SK-MEL-5 (cell line): Measurements from ENCODE around the gene RAP2B. TPM values are rescaled to one million over a fixed set of nuclear protein-coding genes. Genes with fewer than 3 reads are reported as not detected.
"Not testable (repeated sequence)": the region's sequence is repeated elsewhere in the genome, so short reads cannot be mapped to it uniquely, and the experiment has no call there.

ENCODE experiments used
- DNase-seq: peaks from one replicate; pipeline ENCODE4 v3.0.0-alpha.2; 2016; ENCODE audit warnings: low read depth, low spot score
- in situ Hi-C: cut with HindIII; loops from 2 replicates; pipeline ENCODE4 v1.10.0; 2016; ENCODE audit warnings: low sequenced_read_pairs, high pct_unique_total_duplicates, low pct_unique_long_range_greater_than_20kb
- polyA plus RNA-seq, 2 experiments: library from polyadenylated mRNA; depleted of rRNA; stranded (reverse); fragments of >200 nt; gene quantifications; 2 replicates each; pipeline ENCODE4 v1.2.3, GENCODE V29; 2015
- total RNA-seq: library from RNA; depleted of rRNA; stranded (reverse); fragments of >200 nt; shearing (Covaris generic); gene quantifications from 2 replicates; pipeline ENCODE4 v1.2.3, GENCODE V29; 2014; rRNA removed

The RAP2B gene
- 87.9 and 95.8 TPM in 2 replicates for total RNA-seq
- 49.8 and 50.9 TPM in 2 replicates for polyA plus RNA-seq (2015; cell fraction: cytosol; rRNA removed)
- 37.9 and 44.5 TPM in 2 replicates for polyA plus RNA-seq (2015; cell fraction: nucleus; rRNA removed)

DNA sequence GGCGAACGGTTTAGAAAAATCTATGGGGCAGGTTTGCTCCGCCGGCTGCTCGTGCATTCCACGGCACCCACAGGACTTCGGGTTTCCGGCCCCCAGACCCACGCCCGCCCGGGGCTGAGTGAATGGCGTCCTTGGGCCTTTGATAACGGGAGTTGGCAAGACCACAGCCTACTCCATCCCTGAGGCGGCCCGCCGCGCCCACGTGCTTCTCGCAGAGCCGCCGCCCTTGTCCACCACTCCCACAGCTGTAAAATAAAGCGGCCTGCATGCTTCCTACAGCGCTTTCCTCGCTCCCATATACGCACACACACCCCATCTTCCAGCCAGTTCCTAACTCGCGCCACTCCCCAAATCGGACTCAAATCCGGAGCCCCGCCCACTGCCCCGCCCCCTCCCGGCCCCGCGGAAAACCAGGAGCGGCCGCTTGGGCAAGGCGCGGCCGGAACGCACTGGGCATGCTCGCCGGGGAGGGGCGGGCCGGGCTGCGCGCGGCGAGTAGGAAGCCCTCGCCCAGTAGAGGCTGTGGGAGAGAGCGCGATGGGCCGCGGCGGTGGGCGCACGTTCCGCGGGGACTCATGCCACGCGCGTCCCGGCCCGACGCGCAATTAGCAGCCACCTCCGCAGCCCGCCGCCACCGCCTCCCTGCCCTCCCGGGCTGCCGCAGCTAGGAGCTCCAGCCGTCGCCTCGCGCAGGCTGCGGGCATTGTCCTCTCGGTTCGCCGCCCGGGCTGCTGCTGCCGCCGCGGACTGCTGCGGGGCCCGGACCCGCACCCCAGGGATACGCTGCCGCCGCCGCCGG is at the start of gene RAP2B:
TSS of gene RAP2B (plus strand) at position 513 of the 799 bp plus-strand sequence. CDS start 468 bp downstream, outside the sequence.
- peak; percentile 92 for DNase-seq
- in situ Hi-C loops = no loop called here

DNA sequence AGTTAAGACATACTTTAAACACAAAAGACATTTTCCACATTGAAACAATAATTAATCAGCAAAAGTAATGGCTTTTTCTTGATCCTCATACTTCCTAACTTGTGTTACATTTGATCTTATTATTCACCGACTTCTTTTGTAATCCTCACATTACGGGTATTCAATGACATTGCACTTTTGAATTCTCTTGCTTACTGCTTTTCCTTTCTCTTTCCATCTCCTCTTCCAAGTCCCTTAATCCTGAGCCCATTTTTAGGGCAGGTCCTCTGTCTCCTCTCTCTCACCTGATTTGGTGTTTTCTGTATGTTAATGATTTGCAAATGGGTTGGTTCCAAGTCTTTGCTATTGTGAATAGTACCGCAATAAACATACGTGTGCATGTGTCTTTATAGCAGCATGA is 48.5 kb upstream of the RAP2B start:
- no peak for DNase-seq
- in situ Hi-C loops = no loop called here

DNA sequence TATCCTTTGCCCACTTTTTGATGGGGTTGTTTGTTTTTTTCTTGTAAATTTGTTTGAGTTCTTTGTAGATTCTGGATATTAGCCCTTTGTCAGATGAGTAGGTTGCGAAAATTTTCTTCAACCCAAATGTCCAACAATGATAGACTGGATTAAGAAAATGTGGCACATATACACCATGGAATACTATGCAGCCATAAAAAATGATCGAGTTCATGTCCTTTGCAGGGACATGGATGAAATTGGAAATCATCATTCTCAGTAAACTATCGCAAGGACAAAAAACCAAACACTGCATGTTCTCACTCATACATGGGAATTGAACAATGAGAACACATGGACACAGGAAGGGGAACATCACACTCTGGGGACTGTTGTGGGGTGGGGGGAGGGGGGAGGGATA is 47.8 kb upstream of the RAP2B start:
- in situ Hi-C loops, DNase-seq: not testable (repeated sequence)

DNA sequence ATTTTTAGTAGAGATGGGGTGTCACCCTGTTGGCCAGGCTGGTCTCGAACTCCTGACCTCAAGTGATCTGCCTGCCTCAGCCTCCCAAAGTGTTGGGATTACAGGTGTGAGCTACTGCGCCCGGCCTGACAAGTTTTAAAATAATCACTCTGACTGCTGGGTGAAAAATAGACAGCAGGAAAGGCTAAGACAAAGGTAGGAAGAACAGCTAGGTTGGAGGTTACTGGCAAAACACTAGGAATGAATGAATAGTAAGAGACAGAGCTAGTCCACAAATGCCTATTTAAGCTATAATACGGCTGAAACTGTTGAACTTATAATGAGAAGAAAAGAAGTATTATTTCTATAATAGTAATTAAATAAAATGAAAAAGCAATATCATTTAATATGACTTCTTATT is 46.7 kb upstream of the RAP2B start:
- in situ Hi-C loops = no loop called here
- DNase-seq = no peak

DNA sequence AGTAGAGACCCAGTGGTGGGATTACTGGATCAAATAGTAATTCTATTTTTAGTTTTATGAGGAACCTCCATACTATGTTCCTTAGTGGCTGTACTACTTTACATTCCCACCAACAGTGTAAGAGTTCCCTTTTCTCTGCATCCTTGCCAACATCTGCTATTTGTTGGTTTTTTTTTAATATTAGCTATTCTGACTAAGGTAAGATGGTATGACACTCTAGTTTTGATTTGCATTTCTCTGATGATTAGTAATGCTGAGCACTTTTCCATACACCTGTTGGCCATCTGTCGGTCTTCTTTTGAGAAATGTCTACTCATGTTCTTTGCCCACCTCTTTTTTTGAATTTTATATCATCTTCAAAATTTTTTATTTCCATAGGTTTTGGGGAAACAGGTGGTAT is 34.2 kb upstream of the RAP2B start:
- DNase-seq = no peak
- in situ Hi-C loops = no loop called here

DNA sequence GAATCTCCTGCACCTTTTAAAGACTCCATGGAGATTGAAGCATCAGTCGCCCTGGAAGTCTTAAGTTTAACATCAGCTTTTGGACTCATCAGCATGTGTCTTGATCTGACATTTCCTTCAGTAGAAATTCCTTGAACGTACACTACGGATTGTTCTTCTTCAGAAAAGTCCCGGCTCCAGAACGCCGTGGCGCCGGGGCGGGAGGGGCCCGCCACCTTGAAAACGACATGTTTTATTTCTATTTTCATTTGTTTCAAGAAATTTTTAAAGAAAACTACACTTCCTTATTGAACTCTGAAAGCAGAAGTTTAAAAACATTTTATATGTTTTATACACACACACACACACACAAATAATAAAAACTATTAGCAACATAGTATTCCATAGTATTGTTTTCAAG is 32.6 kb upstream of the RAP2B start:
- DNase-seq = no peak
- in situ Hi-C loops = no loop called here

DNA sequence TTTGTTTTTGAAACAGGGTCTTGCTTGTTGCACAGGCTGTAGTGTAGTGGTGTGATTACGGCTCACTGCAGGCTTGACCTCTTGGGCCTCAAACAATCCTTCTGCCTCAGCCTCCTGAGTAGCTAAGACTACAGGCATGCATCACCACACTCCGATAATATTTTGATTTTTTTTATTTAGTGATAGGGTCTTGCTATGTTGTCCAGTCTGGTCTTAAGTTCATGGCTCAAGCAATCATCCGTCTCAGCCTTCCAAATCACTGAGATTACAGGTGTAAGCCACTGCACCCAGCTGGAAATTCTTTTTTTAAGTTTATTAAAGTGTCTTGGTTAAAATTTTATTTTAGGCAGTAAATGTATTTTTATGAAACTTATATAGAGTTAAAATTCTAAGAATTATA is 32.2 kb upstream of the RAP2B start:
- in situ Hi-C loops = no loop called here
- DNase-seq = no peak

DNA sequence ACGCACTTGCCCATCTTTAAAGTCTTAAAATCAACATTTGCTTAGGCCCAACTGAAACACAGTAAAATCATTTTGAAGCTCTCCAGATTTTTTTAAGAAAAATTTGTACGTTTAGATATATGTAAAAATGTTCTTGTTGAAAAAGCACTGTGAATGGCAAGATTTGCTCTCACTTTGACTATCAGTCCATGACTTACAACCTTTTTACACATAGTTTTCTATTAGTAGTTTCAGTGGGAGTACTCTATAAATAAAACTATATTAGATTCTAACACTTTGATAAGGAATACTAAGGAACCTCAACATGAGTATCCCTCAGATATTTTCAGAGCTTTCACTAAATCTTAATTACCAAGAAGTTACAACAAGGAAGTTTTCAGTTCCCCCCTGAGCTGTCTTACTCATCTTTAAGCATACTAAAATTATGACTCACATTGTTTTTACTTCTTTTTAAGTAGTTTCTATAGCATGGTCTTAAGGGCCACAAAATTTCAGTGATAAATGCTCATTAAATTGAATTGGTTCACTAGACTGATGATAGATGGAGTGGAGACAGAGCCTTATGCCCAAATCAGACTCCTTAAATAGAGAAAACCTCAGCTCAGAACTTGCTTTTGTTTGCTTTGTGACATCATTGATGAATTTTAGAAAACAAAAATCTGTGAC is 31.6 kb upstream of the RAP2B start:
- in situ Hi-C loops = no loop called here
- no peak for DNase-seq

DNA sequence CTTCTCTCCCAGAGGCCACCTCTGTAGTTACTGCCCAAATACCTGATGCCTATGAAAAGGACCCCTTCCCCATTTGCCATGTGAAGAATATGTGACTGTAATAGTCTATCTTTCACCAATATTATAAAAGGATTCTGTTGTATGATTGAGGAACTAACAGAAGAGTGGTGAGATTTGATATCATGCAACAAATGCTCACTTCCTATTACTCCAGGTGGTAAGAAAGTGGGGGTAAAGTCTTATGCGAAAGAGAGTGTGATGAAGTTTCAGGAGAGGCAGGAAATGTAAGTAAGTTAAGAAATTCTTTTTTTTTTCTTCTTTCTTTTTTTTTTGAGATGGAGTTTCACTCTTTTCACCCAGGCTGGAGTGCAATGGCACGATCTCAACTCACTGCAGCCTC is 24.4 kb upstream of the RAP2B start:
- in situ Hi-C loops = no loop called here
- DNase-seq = no peak

DNA sequence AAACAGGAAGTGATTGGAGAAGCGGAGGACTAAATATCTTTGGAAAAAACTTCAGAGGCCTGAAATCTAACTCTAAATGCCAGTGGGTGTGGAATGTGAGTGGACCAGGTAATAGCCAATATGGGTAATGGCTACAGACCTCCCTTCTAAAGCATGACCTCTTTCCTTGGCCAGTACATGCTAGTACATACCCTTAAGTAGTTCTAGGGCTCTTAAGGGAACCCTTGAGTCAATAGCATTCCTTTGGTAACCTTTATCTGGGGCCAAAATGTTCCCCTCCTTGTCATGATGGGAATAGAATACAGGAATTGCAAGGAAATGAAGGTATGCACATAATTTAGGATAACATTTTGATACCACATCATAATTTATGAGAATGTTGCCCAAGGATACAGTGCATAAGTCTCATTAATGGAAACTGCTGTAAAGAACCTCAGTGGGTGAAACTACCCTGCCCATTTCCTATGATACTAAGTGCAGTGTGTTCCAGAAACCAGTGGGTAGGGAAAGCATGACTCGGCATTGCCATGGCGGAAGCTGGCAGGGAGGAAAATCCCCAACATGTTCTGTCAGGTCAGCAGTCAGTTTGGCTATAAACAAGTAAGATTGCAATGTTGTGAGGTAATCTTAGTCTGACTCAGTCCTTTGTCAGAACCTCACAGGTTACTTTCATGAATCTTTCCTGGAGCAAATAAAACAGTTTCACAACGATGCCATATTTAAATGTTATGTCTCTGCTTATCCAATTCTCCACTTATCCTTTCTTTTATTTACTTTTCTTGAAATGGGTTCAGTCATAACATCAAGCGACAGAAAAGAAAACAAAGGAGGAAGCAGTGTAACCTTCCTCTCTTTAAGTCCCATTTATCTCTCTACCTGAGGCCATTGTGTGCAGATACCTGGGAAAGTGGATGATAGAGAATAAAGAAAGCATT is 23.5 kb upstream of the RAP2B start:
- peak; percentile 53 for DNase-seq
- in situ Hi-C loops = no loop called here

DNA sequence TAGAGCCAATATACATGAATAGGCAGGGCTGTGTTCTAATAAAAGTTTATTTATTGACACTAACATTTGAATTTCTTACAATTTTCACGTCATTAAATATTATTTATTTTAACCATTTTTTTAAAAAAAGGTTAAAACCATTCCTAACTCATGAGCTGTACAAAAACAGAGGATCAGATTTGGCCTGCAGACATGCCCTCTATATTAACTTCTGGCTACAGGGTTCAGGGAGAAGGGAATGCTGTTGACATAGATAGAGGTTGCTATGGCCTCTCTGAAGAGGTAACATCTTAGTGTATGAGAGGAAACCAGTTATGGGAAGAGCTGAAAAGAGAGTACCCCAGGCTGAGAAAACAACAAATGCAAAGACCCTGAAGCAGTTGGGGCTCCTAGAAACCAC is 19.1 kb upstream of the RAP2B start:
- DNase-seq = no peak
- in situ Hi-C loops = no loop called here

DNA sequence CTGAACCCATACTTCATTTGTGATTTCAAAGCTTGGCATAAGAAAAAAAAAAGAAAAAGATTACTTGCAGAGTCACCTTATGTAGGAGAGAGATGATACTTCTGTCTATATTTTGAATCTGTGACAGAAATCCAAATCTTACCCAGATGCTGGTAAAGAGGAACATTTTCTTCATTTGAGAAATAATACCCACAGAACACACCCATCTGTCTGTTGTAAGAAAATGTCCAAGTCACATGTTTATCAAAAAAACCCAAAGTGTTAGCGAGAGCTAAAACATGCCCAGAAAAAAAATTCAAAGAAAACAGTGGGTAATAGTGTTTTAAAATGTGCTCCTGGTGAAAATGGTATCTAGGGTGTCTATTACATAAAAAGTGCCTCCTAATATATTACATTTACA is 18.0 kb upstream of the RAP2B start:
- in situ Hi-C loops = no loop called here
- no peak for DNase-seq

DNA sequence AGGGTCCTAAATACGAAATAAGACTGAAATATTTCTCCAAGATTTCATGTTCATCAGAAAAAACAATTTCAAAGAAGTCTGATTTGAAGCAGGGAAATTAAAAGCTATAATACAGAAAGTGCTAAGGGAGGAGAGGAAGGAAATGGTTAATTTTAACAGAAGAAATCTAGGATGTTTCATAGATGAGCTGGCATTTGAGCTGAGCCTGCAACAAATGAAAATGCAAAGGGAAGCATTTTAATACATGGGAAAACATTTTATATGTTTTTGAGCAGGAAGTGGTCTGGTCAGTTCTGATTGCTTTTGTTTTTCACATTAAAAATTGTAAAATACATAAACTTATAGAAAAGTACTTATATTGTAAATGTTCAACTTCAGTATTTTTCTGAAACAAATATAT is 17.2 kb upstream of the RAP2B start:
- in situ Hi-C loops = no loop called here
- no peak for DNase-seq

DNA sequence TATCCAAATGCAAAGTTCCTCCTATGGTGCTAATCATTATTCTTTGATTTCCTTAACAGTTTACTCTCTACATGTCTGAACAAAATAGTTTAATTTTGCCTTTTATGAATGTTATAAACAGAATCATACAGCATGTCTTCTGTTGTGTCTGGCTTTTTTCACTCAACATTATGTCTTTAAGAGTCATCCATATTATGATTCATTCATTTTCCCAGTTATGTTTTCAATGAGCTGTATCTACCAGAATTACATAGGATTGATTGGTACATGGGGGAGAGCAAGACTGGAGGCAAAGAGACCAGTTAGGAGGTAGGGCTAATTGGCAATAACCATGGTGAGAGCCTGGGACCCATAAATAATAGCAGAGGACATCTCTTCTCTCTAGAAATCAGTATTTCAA is 16.6 kb upstream of the RAP2B start:
- no peak for DNase-seq
- in situ Hi-C loops = no loop called here

DNA sequence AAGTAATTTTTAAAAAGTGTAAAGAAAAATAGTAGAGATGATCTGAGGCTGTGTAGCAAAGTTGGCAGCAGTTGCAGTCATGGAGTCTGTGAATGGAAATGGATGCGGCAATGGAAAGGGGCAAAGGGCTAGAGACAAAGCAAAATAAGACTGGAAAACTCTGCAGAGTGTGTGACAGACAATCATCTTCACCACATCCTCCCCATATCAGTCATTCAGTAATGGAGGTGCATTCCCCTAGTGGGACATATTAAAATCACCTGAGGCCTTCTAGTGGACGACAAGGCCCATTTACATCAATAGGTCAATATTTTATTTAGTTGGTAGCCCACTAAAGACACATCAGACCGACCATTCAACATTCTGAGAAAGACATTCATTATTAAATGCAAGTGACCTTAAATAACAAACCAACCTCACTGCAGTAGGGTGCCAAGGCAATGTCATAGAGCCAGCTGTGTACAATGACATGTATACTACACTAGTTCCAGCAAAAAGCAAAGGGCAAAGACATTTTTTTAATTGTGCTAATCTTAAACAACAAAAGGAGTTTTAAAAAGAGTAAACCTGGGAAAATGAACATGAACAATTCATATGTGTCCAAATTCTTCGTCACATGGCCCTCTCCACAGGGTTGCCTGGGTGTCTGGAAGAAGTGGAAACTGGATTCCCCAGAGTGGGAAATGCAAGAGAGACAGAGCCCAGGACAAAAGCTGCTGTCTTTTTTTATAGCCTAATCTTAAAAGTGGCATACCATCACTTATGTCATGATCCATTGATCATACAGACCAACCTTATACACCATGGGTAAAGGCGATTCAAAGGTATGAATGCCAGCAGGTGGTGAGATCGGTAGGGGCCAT is 15.6 kb upstream of the RAP2B start:
- DNase-seq = no peak

DNA sequence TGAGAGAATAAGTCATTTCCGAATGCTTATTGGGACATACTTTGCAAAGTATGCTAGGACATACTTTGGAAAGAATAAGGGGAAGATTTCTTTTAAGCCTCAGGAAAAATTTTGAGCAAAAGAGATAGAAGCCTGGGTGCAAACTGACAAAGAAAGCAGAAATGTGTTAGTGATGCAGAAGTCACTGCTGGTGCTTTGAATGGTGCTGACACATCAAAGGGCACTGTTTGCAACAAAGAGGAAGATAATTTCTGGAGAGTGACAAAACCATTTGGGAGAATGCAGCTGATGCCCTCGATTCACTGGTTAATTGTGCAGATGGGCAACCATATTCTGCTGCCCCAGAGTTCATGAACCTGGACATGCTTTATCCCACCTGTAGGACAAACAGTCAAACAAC is 11.0 kb upstream of the RAP2B start:
- in situ Hi-C loops = no loop called here

More for the DNA sequence above, 15.6 kb upstream of the RAP2B start:
- in situ Hi-C loops = no loop called here

DNA sequence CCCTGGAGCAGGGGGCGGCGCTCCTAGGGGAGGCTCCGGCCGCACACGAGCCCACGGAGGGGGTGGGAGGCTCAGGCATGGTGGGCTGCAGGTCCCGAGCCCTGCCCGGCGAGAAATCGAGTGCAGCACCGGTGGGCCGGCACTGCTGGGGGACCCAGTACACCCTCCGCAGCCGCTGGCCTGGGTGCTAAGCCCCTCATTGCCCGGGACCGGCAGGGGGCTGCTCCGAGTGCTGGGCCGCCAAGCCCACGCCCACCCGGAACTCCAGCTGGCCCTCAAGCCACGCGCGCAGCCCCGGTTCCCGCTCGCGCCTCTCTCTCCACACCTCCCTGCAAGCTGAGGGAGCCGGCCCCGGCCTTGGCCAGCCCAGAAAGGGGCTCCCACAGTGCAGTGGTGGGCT is 6.2 kb upstream of the RAP2B start:
- in situ Hi-C loops, DNase-seq: not testable (repeated sequence)

More for the DNA sequence above, 11.0 kb upstream of the RAP2B start:
- DNase-seq = no peak
